WTC11 (cell line): ENCODE measurements around the gene TIGIT. TPM values are rescaled to one million over a fixed set of nuclear protein-coding genes. Genes with fewer than 3 reads are reported as not detected.

ENCODE experiments used
- ATAC-seq: fragments of 200-7000 bp; cut with Tn5 transposase; 2 replicates; pipeline ENCODE4 v1.10.0; 2021; ENCODE audit warnings: mild to moderate bottlenecking, moderate library complexity
- CTCF ChIA-PET: fragments of 300-600 bp; sonication (Branson Sonifier 250); formaldehyde crosslinking; loops from one replicate; lab custom pipeline; 2021; ENCODE audit warnings: antibody characterized with exemption; lab: Charles Lee
- POLR2A ChIA-PET: fragments of 350-600 bp; sonication (Branson Sonifier 250); formaldehyde crosslinking; loops from one replicate; lab custom pipeline; 2021; ENCODE audit warnings: antibody characterized with exemption; lab: Charles Lee
- DNase-seq: peaks from one replicate; pipeline ENCODE4 v3.0.0; 2021; ENCODE audit warnings: low spot score
- H3K27ac Mint-ChIP-seq: 2 replicates; pipeline ENCODE4 v1.8.0; 2021; ENCODE audit warnings: mixed read lengths
- H3K27me3 Mint-ChIP-seq: 2 replicates; pipeline ENCODE4 v1.8.0; 2021; ENCODE audit warnings: low read depth, mild to moderate bottlenecking, moderate library complexity, mixed read lengths
- H3K36me3 Mint-ChIP-seq: 2 replicates; pipeline ENCODE4 v1.8.0; 2021; ENCODE audit warnings: mixed read lengths
- H3K4me1 Mint-ChIP-seq: 2 replicates; pipeline ENCODE4 v1.8.0; 2022; ENCODE audit warnings: mixed read lengths
- H3K4me3 Mint-ChIP-seq: 2 replicates; pipeline ENCODE4 v1.8.0; 2021; ENCODE audit warnings: mild to moderate bottlenecking, moderate library complexity, mixed read lengths
- H3K9me3 Mint-ChIP-seq: 2 replicates; pipeline ENCODE4 v1.8.0; 2021; ENCODE audit warnings: mixed read lengths
- AR ChIP-seq: fragments of 250-450 bp; sonication (Bioruptor Pico); IDR thresholded peaks from 2 replicates; pipeline ENCODE4 v1.9.0; 2021; ENCODE audit warnings: mild to moderate bottlenecking
- CBFB ChIP-seq: sonication (generic); formaldehyde crosslinking; IDR thresholded peaks from 2 replicates; pipeline ENCODE4 v1.8.1; 2022; ENCODE audit warnings: mild to moderate bottlenecking, low read depth, missing genetic modification reagents
- ESRRA ChIP-seq: sonication (generic); formaldehyde crosslinking; IDR thresholded peaks from 2 replicates; pipeline ENCODE4 v1.8.1; 2022; ENCODE audit warnings: mild to moderate bottlenecking, missing genetic modification reagents, borderline replicate concordance
- FOXK1 ChIP-seq: sonication (generic); formaldehyde crosslinking; IDR thresholded peaks from 2 replicates; pipeline ENCODE4 v1.8.0; 2022; ENCODE audit warnings: mild to moderate bottlenecking, moderate library complexity, missing genetic modification reagents
- GABPB1 ChIP-seq: sonication (generic); formaldehyde crosslinking; IDR thresholded peaks from 2 replicates; pipeline ENCODE4 v1.8.1; 2023; ENCODE audit warnings: mild to moderate bottlenecking, missing genetic modification reagents
- JAZF1 ChIP-seq: fragments of 250-450 bp; sonication (Bioruptor Pico); IDR thresholded peaks from 2 replicates; pipeline ENCODE4 v1.9.0; 2021; ENCODE audit warnings: moderate library complexity, mild to moderate bottlenecking, inconsistent platforms
- KAT7 ChIP-seq: sonication (generic); formaldehyde crosslinking; IDR thresholded peaks from 2 replicates; pipeline ENCODE4 v1.8.1; 2023; ENCODE audit warnings: missing genetic modification reagents, mild to moderate bottlenecking, borderline replicate concordance
- MLX ChIP-seq: sonication (generic); formaldehyde crosslinking; IDR thresholded peaks from 2 replicates; pipeline ENCODE4 v1.8.1; 2023; ENCODE audit warnings: mild to moderate bottlenecking, missing genetic modification reagents, moderate library complexity
- MXD4 ChIP-seq: fragments of 250-450 bp; sonication (Bioruptor Pico); IDR thresholded peaks from 2 replicates; pipeline ENCODE4 v1.8.0; 2021; ENCODE audit warnings: mild to moderate bottlenecking, moderate library complexity, borderline replicate concordance
- MYBL2 ChIP-seq: sonication (generic); formaldehyde crosslinking; IDR thresholded peaks from 2 replicates; pipeline ENCODE4 v1.8.1; 2023; ENCODE audit warnings: mild to moderate bottlenecking, moderate library complexity, missing genetic modification reagents
- NR2C2 ChIP-seq: sonication (generic); formaldehyde crosslinking; IDR thresholded peaks from 2 replicates; pipeline ENCODE4 v1.8.0; 2022; ENCODE audit warnings: mild to moderate bottlenecking, missing genetic modification reagents
- SMAD4 ChIP-seq: sonication (generic); formaldehyde crosslinking; IDR thresholded peaks from 2 replicates; pipeline ENCODE4 v1.8.0; 2022; ENCODE audit warnings: mild to moderate bottlenecking, missing genetic modification reagents
- SP1 ChIP-seq: sonication (generic); formaldehyde crosslinking; conservative IDR thresholded peaks from 2 replicates; pipeline ENCODE4 v1.8.1; 2022; ENCODE audit warnings: missing genetic modification reagents
- TP53 ChIP-seq: sonication (generic); formaldehyde crosslinking; IDR thresholded peaks from 2 replicates; pipeline ENCODE4 v1.8.1; 2023; ENCODE audit warnings: mild to moderate bottlenecking, missing genetic modification reagents
- ZNF423 ChIP-seq: fragments of 250-450 bp; sonication (Bioruptor Pico); IDR thresholded peaks from 2 replicates; pipeline ENCODE4 v2.1.2; 2022; ENCODE audit warnings: mild to moderate bottlenecking, moderate library complexity
- total RNA-seq: library from RNA; stranded (reverse); gene quantifications from 3 replicates; pipeline ENCODE4 v1.2.3, GENCODE V29; 2021
- TF ChIP-seq, protein P1 (sequence below): sonication (generic); formaldehyde crosslinking; IDR thresholded peaks from 2 replicates; pipeline ENCODE4 v1.8.1; 2023; ENCODE audit warnings: mild to moderate bottlenecking, missing genetic modification reagents, moderate library complexity
- TF ChIP-seq, protein P2 (sequence below): sonication (generic); formaldehyde crosslinking; conservative IDR thresholded peaks from 2 replicates; pipeline ENCODE4 v1.8.1; 2022; ENCODE audit warnings: mild to moderate bottlenecking, missing genetic modification reagents
- TF ChIP-seq, protein P3 (sequence below): sonication (generic); formaldehyde crosslinking; conservative IDR thresholded peaks from 2 replicates; pipeline ENCODE4 v1.8.1; 2023; ENCODE audit warnings: mild to moderate bottlenecking, low read depth, missing genetic modification reagents, moderate library complexity
- TF ChIP-seq, protein P4 (sequence below): sonication (generic); formaldehyde crosslinking; IDR thresholded peaks from 2 replicates; pipeline ENCODE4 v1.8.0; 2023; ENCODE audit warnings: mild to moderate bottlenecking, missing genetic modification reagents
- TF ChIP-seq, protein P5 (sequence below): sonication (generic); formaldehyde crosslinking; IDR thresholded peaks from 2 replicates; pipeline ENCODE4 v1.8.1; 2023; ENCODE audit warnings: mild to moderate bottlenecking, missing genetic modification reagents

TIGIT gene
- total RNA-seq, 1 experiment from 2014 or later, result 0.04 TPM

DNA sequence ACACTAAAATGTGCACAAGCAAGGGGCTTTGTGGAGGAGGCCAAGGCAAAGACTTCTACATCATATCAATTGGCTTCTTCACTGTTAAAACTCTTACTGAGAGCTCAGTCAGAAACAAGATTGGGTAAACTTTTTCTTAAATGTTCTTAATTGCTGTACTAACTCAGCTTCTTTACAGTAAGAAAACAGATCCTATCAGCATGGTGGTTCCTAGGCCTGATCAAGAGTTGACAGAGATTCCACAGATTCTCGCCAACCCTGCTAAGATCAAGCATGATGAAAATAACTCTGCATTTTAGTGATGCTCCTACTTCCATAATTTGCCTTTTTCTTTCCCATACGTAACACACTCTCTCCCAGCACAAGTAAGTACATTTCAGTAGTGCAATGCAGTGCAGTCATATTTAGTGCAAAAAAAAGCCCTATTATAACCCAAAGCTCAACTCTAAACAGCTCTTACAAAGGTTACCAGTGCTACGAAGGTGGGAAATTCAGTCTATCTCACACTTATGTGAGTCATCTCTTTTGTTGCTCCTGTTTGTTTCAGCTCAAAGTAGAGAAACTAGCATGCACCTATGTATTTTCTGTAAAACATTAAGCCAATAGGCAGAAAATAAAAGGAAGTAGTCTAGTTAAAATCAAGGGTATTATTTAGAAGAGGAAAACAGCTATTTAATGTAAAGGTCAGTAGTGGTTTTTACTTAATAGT, 29.9 kb downstream of the TIGIT start:
- ChIA-PET POLR2A (interaction anchor here (0.6 kb wide), 1 partner anchor 91 kb away, joined by 4 read pairs; no protein-coding TSS in a partner anchor), CTCF (interaction anchor here (0.8 to 1.3 kb wide), 3 partner anchors 24 to 168 kb away, joined by 3 read pairs; no protein-coding TSS in a partner anchor)
- H3K27ac Mint-ChIP-seq, result no peak overlapping the region

More for the DNA sequence above, 29.9 kb downstream of the TIGIT start:
- DNase-seq (no peak), ATAC-seq (no peak)
- H3K27me3 Mint-ChIP-seq, result no peaks in the 10 kb centered on the region
- H3K36me3 Mint-ChIP-seq, result no peaks in the 10 kb centered on the region
- TF ChIP-seq JAZF1 (CRISPR knock-in tag) (no peak), CBFB (CRISPR knock-in tag) (no peak), TP53 (CRISPR knock-in tag) (no peak), KAT7 (CRISPR knock-in tag) (no peak), NR2C2 (CRISPR knock-in tag) (no peak), MYBL2 (CRISPR knock-in tag) (no peak), MLX (CRISPR knock-in tag) (no peak), AR (CRISPR knock-in tag) (no peak), GABPB1 (no peak), SMAD4 (CRISPR knock-in tag) (no peak), MXD4 (CRISPR knock-in tag) (no peak), ZNF423 (CRISPR knock-in tag) (no peak), ESRRA (CRISPR knock-in tag) (no peak), FOXK1 (CRISPR knock-in tag) (no peak), SP1 (CRISPR knock-in tag) (no peak)
- TF ChIP-seq, protein P1, sequence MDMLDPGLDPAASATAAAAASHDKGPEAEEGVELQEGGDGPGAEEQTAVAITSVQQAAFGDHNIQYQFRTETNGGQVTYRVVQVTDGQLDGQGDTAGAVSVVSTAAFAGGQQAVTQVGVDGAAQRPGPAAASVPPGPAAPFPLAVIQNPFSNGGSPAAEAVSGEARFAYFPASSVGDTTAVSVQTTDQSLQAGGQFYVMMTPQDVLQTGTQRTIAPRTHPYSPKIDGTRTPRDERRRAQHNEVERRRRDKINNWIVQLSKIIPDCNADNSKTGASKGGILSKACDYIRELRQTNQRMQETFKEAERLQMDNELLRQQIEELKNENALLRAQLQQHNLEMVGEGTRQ (CRISPR knock-in tag), result no peak
- TF ChIP-seq, protein P2, sequence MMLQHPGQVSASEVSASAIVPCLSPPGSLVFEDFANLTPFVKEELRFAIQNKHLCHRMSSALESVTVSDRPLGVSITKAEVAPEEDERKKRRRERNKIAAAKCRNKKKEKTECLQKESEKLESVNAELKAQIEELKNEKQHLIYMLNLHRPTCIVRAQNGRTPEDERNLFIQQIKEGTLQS (CRISPR knock-in tag), result no peak
- TF ChIP-seq, protein P3, sequence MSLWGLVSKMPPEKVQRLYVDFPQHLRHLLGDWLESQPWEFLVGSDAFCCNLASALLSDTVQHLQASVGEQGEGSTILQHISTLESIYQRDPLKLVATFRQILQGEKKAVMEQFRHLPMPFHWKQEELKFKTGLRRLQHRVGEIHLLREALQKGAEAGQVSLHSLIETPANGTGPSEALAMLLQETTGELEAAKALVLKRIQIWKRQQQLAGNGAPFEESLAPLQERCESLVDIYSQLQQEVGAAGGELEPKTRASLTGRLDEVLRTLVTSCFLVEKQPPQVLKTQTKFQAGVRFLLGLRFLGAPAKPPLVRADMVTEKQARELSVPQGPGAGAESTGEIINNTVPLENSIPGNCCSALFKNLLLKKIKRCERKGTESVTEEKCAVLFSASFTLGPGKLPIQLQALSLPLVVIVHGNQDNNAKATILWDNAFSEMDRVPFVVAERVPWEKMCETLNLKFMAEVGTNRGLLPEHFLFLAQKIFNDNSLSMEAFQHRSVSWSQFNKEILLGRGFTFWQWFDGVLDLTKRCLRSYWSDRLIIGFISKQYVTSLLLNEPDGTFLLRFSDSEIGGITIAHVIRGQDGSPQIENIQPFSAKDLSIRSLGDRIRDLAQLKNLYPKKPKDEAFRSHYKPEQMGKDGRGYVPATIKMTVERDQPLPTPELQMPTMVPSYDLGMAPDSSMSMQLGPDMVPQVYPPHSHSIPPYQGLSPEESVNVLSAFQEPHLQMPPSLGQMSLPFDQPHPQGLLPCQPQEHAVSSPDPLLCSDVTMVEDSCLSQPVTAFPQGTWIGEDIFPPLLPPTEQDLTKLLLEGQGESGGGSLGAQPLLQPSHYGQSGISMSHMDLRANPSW (CRISPR knock-in tag), result no peak
- TF ChIP-seq, protein P4, sequence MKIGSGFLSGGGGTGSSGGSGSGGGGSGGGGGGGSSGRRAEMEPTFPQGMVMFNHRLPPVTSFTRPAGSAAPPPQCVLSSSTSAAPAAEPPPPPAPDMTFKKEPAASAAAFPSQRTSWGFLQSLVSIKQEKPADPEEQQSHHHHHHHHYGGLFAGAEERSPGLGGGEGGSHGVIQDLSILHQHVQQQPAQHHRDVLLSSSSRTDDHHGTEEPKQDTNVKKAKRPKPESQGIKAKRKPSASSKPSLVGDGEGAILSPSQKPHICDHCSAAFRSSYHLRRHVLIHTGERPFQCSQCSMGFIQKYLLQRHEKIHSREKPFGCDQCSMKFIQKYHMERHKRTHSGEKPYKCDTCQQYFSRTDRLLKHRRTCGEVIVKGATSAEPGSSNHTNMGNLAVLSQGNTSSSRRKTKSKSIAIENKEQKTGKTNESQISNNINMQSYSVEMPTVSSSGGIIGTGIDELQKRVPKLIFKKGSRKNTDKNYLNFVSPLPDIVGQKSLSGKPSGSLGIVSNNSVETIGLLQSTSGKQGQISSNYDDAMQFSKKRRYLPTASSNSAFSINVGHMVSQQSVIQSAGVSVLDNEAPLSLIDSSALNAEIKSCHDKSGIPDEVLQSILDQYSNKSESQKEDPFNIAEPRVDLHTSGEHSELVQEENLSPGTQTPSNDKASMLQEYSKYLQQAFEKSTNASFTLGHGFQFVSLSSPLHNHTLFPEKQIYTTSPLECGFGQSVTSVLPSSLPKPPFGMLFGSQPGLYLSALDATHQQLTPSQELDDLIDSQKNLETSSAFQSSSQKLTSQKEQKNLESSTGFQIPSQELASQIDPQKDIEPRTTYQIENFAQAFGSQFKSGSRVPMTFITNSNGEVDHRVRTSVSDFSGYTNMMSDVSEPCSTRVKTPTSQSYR (CRISPR knock-in tag), result no peak
- TF ChIP-seq, protein P5, sequence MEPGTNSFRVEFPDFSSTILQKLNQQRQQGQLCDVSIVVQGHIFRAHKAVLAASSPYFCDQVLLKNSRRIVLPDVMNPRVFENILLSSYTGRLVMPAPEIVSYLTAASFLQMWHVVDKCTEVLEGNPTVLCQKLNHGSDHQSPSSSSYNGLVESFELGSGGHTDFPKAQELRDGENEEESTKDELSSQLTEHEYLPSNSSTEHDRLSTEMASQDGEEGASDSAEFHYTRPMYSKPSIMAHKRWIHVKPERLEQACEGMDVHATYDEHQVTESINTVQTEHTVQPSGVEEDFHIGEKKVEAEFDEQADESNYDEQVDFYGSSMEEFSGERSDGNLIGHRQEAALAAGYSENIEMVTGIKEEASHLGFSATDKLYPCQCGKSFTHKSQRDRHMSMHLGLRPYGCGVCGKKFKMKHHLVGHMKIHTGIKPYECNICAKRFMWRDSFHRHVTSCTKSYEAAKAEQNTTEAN, result no peak
- H3K9me3 Mint-ChIP-seq, result no peaks in the 10 kb centered on the region
- H3K4me3 Mint-ChIP-seq, result no peak overlapping the region
- peaks cover 32% of the 10 kb centered on the region for H3K4me1 Mint-ChIP-seq
